ENCODE data around the gene NTN3.

- TF ChIP-seq EZH2 (IDR thresholded peaks at IDR 0.05; ENCODE audit: borderline replicate concordance): no peak
- TF ChIP-seq CTCF (IDR thresholded peaks at IDR 0.05; ENCODE audit: poor library complexity): no peak
Observed at GRCh38 chr16:2473446-2473926, 2.4 kb downstream of the NTN3 start.

Data from hepatocyte (in vitro differentiated cells).